Liver (tissue), 3 donors: ENCODE results near the gene LOXL4.

Experiments used
- ATF3 ChIP-seq: IDR thresholded peaks from 2 replicates; pipeline ENCODE4 v1.6.1; 2016; ENCODE audit warnings: antibody characterized with exemption
- CTCF ChIP-seq: fragments of 150-350 bp; IDR thresholded peaks from 2 replicates; pipeline ENCODE4 v1.5.1; 2017; ENCODE audit warnings: improper control_type of control experiment, low read depth, low read length; ENCODE audit not compliant: missing input control
- EGR1 ChIP-seq, 2 donors: IDR thresholded peaks; 2 replicates each; pipeline ENCODE4 v1.6.1; 2016 to 2018; ENCODE audit warnings: antibody characterized with exemption in 2 of 2, low read depth in 2 of 2
- GABPA ChIP-seq, 2 donors: IDR thresholded peaks in 1 of 2; conservative IDR thresholded peaks in 1 of 2; 2 replicates each; pipeline ENCODE4 v1.6.1; 2016; ENCODE audit warnings: antibody characterized with exemption in 2 of 2, mild to moderate bottlenecking in 1 of 2, moderate library complexity in 1 of 2
- MAX ChIP-seq: IDR thresholded peaks from 2 replicates; pipeline ENCODE4 v1.6.1; 2016; ENCODE audit warnings: antibody characterized with exemption
- RAD21 ChIP-seq, 2 donors: IDR thresholded peaks; 2 replicates each; pipeline ENCODE4 v1.6.1; 2016; ENCODE audit warnings: antibody characterized with exemption in 2 of 2, mild to moderate bottlenecking in 2 of 2
- TAF1 ChIP-seq: conservative IDR thresholded peaks from 2 replicates; pipeline ENCODE4 v1.6.1; 2016; ENCODE audit warnings: antibody characterized with exemption, mild to moderate bottlenecking
- YY1 ChIP-seq: IDR thresholded peaks from 2 replicates; pipeline ENCODE4 v1.6.1; 2016; ENCODE audit warnings: antibody characterized with exemption, mild to moderate bottlenecking
- TF ChIP-seq, protein P1 (sequence below): IDR thresholded peaks from 2 replicates; pipeline ENCODE4 v1.6.1; 2016; ENCODE audit warnings: antibody characterized with exemption, mild to moderate bottlenecking
- donor health status: healthy.
- donor health status: healthy.

GRCh38 chr10:98313598-98313997 lies 45.6 kb upstream of the LOXL4 start:
- no peak for TF ChIP-seq CTCF
- TF ChIP-seq, protein P1, sequence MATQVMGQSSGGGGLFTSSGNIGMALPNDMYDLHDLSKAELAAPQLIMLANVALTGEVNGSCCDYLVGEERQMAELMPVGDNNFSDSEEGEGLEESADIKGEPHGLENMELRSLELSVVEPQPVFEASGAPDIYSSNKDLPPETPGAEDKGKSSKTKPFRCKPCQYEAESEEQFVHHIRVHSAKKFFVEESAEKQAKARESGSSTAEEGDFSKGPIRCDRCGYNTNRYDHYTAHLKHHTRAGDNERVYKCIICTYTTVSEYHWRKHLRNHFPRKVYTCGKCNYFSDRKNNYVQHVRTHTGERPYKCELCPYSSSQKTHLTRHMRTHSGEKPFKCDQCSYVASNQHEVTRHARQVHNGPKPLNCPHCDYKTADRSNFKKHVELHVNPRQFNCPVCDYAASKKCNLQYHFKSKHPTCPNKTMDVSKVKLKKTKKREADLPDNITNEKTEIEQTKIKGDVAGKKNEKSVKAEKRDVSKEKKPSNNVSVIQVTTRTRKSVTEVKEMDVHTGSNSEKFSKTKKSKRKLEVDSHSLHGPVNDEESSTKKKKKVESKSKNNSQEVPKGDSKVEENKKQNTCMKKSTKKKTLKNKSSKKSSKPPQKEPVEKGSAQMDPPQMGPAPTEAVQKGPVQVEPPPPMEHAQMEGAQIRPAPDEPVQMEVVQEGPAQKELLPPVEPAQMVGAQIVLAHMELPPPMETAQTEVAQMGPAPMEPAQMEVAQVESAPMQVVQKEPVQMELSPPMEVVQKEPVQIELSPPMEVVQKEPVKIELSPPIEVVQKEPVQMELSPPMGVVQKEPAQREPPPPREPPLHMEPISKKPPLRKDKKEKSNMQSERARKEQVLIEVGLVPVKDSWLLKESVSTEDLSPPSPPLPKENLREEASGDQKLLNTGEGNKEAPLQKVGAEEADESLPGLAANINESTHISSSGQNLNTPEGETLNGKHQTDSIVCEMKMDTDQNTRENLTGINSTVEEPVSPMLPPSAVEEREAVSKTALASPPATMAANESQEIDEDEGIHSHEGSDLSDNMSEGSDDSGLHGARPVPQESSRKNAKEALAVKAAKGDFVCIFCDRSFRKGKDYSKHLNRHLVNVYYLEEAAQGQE: no peak
- no peak for TF ChIP-seq EGR1 (IDR thresholded peaks at IDR 0.05; ENCODE audit: low read depth in 2 of 2)
- no peak for TF ChIP-seq MAX
- TF ChIP-seq YY1: no peak
- TF ChIP-seq TAF1: no peak
- no peak for TF ChIP-seq GABPA (IDR thresholded peaks at IDR 0.05 in 1 of 2, conservative IDR thresholded peaks at IDR 0.05 in 1 of 2)
- no peak for TF ChIP-seq ATF3
- no peak for TF ChIP-seq RAD21 (IDR thresholded peaks at IDR 0.05)
